ENCODE results near the gene ST8SIA6. TPM values are rescaled to one million over a fixed set of nuclear protein-coding genes. Genes with fewer than 3 reads are reported as not detected.

The ST8SIA6 gene
- total and polyA plus RNA-seq, 4 experiments from 2014 or later, result 0.30 to 0.58 (median 0.52) TPM; not detected in 1

DNA sequence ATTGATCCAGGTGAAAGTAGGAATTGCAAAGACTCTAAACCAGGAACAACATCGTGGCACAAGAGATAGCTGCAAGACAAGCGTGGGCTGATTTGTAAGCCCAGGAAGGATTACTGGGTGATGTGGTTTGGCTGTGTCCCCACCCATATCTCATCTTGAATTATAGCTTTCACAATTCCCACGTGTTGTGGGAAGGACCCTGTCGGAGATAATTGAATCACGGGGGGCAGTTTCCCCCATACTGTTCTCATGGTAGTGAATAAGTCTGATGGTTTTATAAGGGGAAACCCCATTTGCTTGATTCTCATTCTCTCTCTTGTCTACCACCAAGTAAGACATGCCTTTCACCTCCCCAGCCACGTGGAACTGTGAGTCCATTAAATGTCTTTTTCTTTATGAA, 59.5 kb downstream of the ST8SIA6 start:
- POLR2A ChIA-PET (ENCODE audit: partially characterized antibody), result no interaction called here
- no peaks in the 10 kb centered on the region for H3K9me3 ChIP-seq (ENCODE audit: control insufficient read depth in 1 of 2, low read length in 2 of 2)

GRCh38 chr10:17387861-17388503, 66.4 kb downstream of the ST8SIA6 start:
- intact Hi-C loops (cut with micrococcal nuclease), result no loop called here
- DNase-seq, result no peak
- POLR2A ChIA-PET (ENCODE audit: partially characterized antibody), result no interaction called here

More for the DNA sequence above, 59.5 kb downstream of the ST8SIA6 start:
- no peak for DNase-seq
- no peaks in the 10 kb centered on the region for H3K27me3 ChIP-seq (ENCODE audit: insufficient read depth, low read length)
- H3K27ac Mint-ChIP-seq, result no peak overlapping the region
- no peak overlapping the region for H3K4me3 ChIP-seq (ENCODE audit: low read length in 2 of 2)
- H3K27ac ChIP-seq (ENCODE audit: low read depth, low read length), result no peak overlapping the region
- H3K9me3 Mint-ChIP-seq, result no peaks in the 10 kb centered on the region
- no peaks in the 10 kb centered on the region for H3K4me1 Mint-ChIP-seq
- H3K4me3 Mint-ChIP-seq, result no peak overlapping the region
- intact Hi-C loops (cut with micrococcal nuclease), result no loop called here
- peaks cover 5 to 17% of the 10 kb centered on the region in 2 donors for H3K27me3 Mint-ChIP-seq
- no peaks in the 10 kb centered on the region for H3K36me3 ChIP-seq (ENCODE audit: insufficient read depth, low read length)
- CTCF ChIA-PET (ENCODE audit: partially characterized antibody), result interaction anchor here (0.6 to 1.1 kb wide), 2 partner anchors 13 to 550 kb away, joined by 3 read pairs; no protein-coding TSS in a partner anchor
- no peaks in the 10 kb centered on the region for H3K4me1 ChIP-seq (ENCODE audit: insufficient read depth, low read length)
- no peaks in the 10 kb centered on the region for H3K36me3 Mint-ChIP-seq

DNA sequence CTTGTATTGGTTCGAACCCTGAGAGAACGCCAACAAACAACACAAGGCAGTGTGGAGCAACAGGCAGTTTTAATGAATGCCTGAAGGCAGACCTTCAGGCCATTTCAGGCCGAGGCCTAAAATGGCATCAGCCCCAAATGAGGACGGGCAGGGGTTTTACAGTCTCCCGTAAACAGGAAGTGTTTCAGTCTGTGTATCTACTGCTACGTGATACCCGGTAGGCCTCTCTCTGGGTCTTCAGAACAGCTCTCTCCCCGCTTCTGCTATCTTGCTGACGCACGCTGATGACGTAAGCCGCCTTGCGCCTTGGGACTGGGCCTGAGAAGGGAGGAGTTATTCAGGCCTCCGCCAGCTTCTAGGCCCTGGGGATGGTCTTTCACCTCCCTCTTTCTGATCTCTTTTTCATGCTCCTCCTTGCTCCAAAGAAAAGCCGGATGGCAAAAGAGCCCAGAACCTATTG, 67.7 kb downstream of the ST8SIA6 start:
- no peak overlapping the region for H3K27ac ChIP-seq (ENCODE audit: low read depth, low read length)
- no peak overlapping the region for H3K4me3 Mint-ChIP-seq
- DNase-seq, result no peak
- peaks cover 0 to 1% of the 10 kb centered on the region in 2 donors for H3K27me3 Mint-ChIP-seq
- H3K36me3 Mint-ChIP-seq, result no peaks in the 10 kb centered on the region
- CTCF ChIA-PET (ENCODE audit: partially characterized antibody), result interaction anchor here (1.3 kb wide), 1 partner anchor 11 kb away, joined by 4 read pairs; no protein-coding TSS in a partner anchor
- H3K27ac Mint-ChIP-seq, result no peak overlapping the region
- no peaks in the 10 kb centered on the region for H3K4me1 Mint-ChIP-seq
- intact Hi-C loops (cut with micrococcal nuclease), result no loop called here
- H3K4me1 ChIP-seq (ENCODE audit: insufficient read depth, low read length), result no peaks in the 10 kb centered on the region
- POLR2A ChIA-PET (ENCODE audit: partially characterized antibody), result no interaction called here
- H3K36me3 ChIP-seq (ENCODE audit: insufficient read depth, low read length), result no peaks in the 10 kb centered on the region
- H3K4me3 ChIP-seq (ENCODE audit: low read length in 2 of 2), result no peak overlapping the region
- H3K9me3 ChIP-seq (ENCODE audit: control insufficient read depth in 1 of 2, low read length in 2 of 2), result no peaks in the 10 kb centered on the region
- peaks cover 0 to 3% (median 0%) of the 10 kb centered on the region in 8 donors for H3K9me3 Mint-ChIP-seq
- H3K27me3 ChIP-seq (ENCODE audit: insufficient read depth, low read length), result no peaks in the 10 kb centered on the region

More at GRCh38 chr10:17387861-17388503, 66.4 kb downstream of the ST8SIA6 start:
- Histone ChIP-seq H3K36me3 (ENCODE audit: insufficient read depth, low read length) (no peaks in the 10 kb centered on the region), H3K4me1 (ENCODE audit: insufficient read depth, low read length) (no peaks in the 10 kb centered on the region), H3K9me3 (ENCODE audit: control insufficient read depth in 1 of 2, low read length in 2 of 2) (no peaks in the 10 kb centered on the region), H3K27me3 (ENCODE audit: insufficient read depth, low read length) (no peaks in the 10 kb centered on the region), H3K27ac (ENCODE audit: low read depth, low read length) (no peak overlapping the region), H3K4me3 (ENCODE audit: low read length in 2 of 2) (no peak overlapping the region)
- Mint-ChIP-seq H3K9me3 (peaks cover 0 to 3% (median 0%) of the 10 kb centered on the region in 8 donors), H3K27ac (peak overlapping the region in 2 of 7 donors; percentile 17 to 18), H3K4me3 (no peak overlapping the region), H3K27me3 (peaks cover 0 to 1% of the 10 kb centered on the region in 2 donors), H3K4me1 (no peaks in the 10 kb centered on the region), H3K36me3 (no peaks in the 10 kb centered on the region)
- CTCF ChIA-PET (ENCODE audit: partially characterized antibody), result no interaction called here

DNA sequence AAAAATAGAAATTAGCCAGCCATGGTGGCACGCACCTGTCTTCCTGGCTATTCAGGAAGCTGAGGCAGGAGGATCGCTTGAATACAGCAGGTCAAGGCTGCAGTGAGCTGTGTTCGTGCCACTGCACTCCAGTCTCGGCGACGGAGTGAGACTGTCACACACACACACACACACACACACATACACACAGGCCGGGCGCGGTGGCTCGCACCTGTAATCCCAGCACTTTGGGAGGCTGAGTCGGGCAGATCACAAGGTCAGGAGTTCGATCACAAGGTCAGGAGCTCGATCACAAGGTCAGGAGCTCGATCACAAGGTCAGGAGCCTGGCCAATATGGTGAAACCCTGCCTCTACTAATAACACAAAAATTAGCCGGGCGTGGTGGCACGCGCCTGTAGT, 68.4 kb downstream of the ST8SIA6 start:
- H3K27me3 ChIP-seq (ENCODE audit: insufficient read depth, low read length), result no peaks in the 10 kb centered on the region
- Mint-ChIP-seq H3K27ac (no peak overlapping the region), H3K4me3 (no peak overlapping the region), H3K9me3 (peaks cover 0 to 3% (median 0%) of the 10 kb centered on the region in 8 donors), H3K4me1 (no peaks in the 10 kb centered on the region), H3K27me3 (peaks cover 0 to 1% of the 10 kb centered on the region in 2 donors), H3K36me3 (no peaks in the 10 kb centered on the region)
- H3K27ac ChIP-seq (ENCODE audit: low read depth, low read length), result no peak overlapping the region
- no peaks in the 10 kb centered on the region for H3K36me3 ChIP-seq (ENCODE audit: insufficient read depth, low read length)
- no peaks in the 10 kb centered on the region for H3K4me1 ChIP-seq (ENCODE audit: insufficient read depth, low read length)
- no peak for DNase-seq
- intact Hi-C loops (cut with micrococcal nuclease), result no loop called here
- POLR2A ChIA-PET (ENCODE audit: partially characterized antibody), result no interaction called here
- H3K4me3 ChIP-seq (ENCODE audit: low read length in 2 of 2), result no peak overlapping the region
- CTCF ChIA-PET (ENCODE audit: partially characterized antibody), result interaction anchor here (1.3 kb wide), 1 partner anchor 10 kb away, joined by 4 read pairs; no protein-coding TSS in a partner anchor
- H3K9me3 ChIP-seq (ENCODE audit: control insufficient read depth in 1 of 2, low read length in 2 of 2), result no peaks in the 10 kb centered on the region

DNA sequence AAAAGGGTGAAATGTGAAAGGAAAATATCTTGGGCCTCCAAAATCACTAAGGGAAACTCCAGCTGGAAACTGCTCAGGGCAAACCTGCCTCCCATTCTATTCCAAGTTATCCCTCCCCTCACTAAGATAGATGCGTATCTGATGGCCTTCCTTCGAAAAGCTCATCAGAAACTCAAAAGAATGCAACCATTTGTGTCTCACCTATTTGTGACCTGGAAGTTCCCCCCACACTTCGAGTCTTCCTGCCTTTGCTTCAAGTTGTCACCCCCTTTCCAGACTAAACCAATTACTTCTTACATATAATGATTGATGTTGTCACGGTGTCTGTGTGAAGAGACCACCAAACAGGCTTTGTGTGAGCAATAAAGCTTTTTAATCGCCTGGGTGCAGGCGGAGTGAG, 69.3 kb downstream of the ST8SIA6 start:
- POLR2A ChIA-PET (ENCODE audit: partially characterized antibody), result no interaction called here
- no peaks in the 10 kb centered on the region for H3K4me1 Mint-ChIP-seq
- Histone ChIP-seq H3K27me3 (ENCODE audit: insufficient read depth, low read length) (no peaks in the 10 kb centered on the region), H3K4me3 (ENCODE audit: low read length in 2 of 2) (no peak overlapping the region), H3K36me3 (ENCODE audit: insufficient read depth, low read length) (no peaks in the 10 kb centered on the region), H3K4me1 (ENCODE audit: insufficient read depth, low read length) (no peaks in the 10 kb centered on the region), H3K9me3 (ENCODE audit: control insufficient read depth in 1 of 2, low read length in 2 of 2) (no peaks in the 10 kb centered on the region), H3K27ac (ENCODE audit: low read depth, low read length) (no peak overlapping the region)
- intact Hi-C loops (cut with micrococcal nuclease), result no loop called here
- peaks cover 0 to 3% (median 0%) of the 10 kb centered on the region in 8 donors for H3K9me3 Mint-ChIP-seq
- H3K27me3 Mint-ChIP-seq, result peaks cover 0 to 1% of the 10 kb centered on the region in 2 donors
- no peaks in the 10 kb centered on the region for H3K36me3 Mint-ChIP-seq
- CTCF ChIA-PET (ENCODE audit: partially characterized antibody), result interaction anchor here (1.0 to 1.3 kb wide), 2 partner anchors 9 kb away, joined by 4 read pairs; no protein-coding TSS in a partner anchor
- H3K4me3 Mint-ChIP-seq, result no peak overlapping the region
- H3K27ac Mint-ChIP-seq, result no peak overlapping the region
- DNase-seq, result no peak

DNA sequence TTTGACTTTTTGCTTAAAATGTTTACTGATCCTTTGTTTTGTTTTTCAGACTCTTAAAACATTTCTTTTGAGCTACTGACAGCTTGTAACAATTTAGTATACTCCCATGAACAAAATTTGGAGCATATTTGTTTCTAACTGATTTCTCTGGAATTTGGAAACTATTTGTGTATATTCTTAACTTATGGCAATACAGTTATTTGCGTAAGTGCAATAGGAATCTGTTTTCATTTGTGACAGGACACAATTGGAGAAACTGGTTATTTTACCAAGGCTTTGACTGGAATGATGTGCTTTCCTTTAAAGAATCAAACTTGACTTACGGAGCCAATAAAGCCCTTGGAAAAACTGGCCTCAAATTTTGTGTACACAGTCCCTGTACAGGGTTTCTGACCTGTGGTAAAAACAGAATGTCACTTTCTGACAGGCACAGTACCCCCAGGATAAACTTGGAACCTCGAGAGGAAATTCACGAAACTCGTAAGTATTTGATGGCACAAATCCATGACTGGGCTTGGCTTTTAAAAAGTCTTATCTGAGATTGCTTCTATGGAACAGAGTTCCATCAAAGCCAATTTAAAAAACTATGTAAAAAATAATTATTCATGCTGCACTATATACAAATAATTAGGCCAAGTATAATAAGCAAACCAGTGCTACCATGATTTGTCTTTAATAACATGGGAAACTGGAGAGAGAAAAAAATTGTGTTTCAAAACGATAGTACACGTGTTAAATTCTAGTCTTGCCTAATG, 70.4 kb downstream of the ST8SIA6 start:
- ChIA-PET POLR2A (ENCODE audit: partially characterized antibody) (no interaction called here), CTCF (ENCODE audit: partially characterized antibody) (interaction anchor here (1.0 kb wide), 1 partner anchor 8 kb away, joined by 4 read pairs; no protein-coding TSS in a partner anchor)
- Mint-ChIP-seq H3K27ac (no peak overlapping the region), H3K4me3 (no peak overlapping the region), H3K27me3 (peaks cover 2 to 3% of the 10 kb centered on the region in 2 donors), H3K4me1 (no peaks in the 10 kb centered on the region), H3K9me3 (peaks cover 0 to 3% (median 0%) of the 10 kb centered on the region in 8 donors), H3K36me3 (no peaks in the 10 kb centered on the region)
- H3K27ac ChIP-seq (ENCODE audit: low read depth, low read length), result no peak overlapping the region
- intact Hi-C loops (cut with micrococcal nuclease), result no loop called here
- H3K27me3 ChIP-seq (ENCODE audit: insufficient read depth, low read length), result no peaks in the 10 kb centered on the region
- no peaks in the 10 kb centered on the region for H3K9me3 ChIP-seq (ENCODE audit: control insufficient read depth in 1 of 2, low read length in 2 of 2)
- no peaks in the 10 kb centered on the region for H3K36me3 ChIP-seq (ENCODE audit: insufficient read depth, low read length)
- H3K4me1 ChIP-seq (ENCODE audit: insufficient read depth, low read length), result no peaks in the 10 kb centered on the region
- DNase-seq, result no peak
- H3K4me3 ChIP-seq (ENCODE audit: low read length in 2 of 2), result no peak overlapping the region

DNA sequence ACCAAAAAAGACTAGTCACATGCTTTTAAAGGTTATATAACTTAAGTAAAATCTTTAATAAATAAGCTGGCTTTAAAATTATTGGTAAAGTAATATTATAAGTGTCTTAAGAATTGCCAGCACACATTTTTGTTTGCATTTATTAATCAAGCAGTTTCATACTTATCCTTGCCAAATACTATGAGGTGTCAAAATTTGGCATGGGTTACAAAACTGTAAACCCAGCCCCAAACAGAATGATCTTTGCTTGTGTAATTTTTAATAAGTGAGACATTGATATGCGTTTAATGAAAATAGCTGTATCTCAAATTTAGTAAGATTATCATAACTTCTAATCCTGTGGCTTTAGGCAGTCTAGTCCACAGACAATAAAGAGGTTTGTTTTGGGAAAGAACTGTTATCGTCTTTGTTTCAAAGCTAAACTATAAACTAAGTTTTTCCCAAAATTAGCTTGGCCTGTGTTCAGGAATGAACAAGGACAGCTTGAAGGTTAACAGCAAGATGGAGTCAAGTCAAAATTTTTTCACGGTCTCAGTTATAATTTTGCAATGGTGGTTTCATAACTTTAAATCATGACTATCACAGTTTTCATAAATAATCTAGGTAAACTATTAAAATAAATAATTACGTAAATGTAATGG, 72.8 kb downstream of the ST8SIA6 start:
- DNase-seq, result no peak
- H3K27ac ChIP-seq (ENCODE audit: low read depth, low read length), result no peak overlapping the region
- Mint-ChIP-seq H3K36me3 (no peaks in the 10 kb centered on the region), H3K4me3 (no peak overlapping the region), H3K27ac (no peak overlapping the region), H3K4me1 (no peaks in the 10 kb centered on the region), H3K27me3 (peaks cover 2 to 8% of the 10 kb centered on the region in 2 donors), H3K9me3 (peaks cover 0 to 4% (median 0%) of the 10 kb centered on the region in 8 donors)
- H3K4me1 ChIP-seq (ENCODE audit: insufficient read depth, low read length), result no peaks in the 10 kb centered on the region
- H3K4me3 ChIP-seq (ENCODE audit: low read length in 2 of 2), result no peak overlapping the region
- intact Hi-C loops (cut with micrococcal nuclease), result no loop called here
- H3K36me3 ChIP-seq (ENCODE audit: insufficient read depth, low read length), result no peaks in the 10 kb centered on the region
- CTCF ChIA-PET (ENCODE audit: partially characterized antibody), result no interaction called here
- H3K27me3 ChIP-seq (ENCODE audit: insufficient read depth, low read length), result no peaks in the 10 kb centered on the region
- POLR2A ChIA-PET (ENCODE audit: partially characterized antibody), result no interaction called here
- no peaks in the 10 kb centered on the region for H3K9me3 ChIP-seq (ENCODE audit: control insufficient read depth in 1 of 2, low read length in 2 of 2)
